NT2/D1 (cell line): ENCODE measurements around the gene DNAH5.

Experiments used
- YY1 ChIP-seq: IDR thresholded peaks from 2 replicates; pipeline ENCODE4 v1.6.1; 2011; ENCODE audit not compliant: insufficient read length, insufficient read depth
- ZNF274 ChIP-seq: IDR thresholded peaks from 2 replicates; pipeline ENCODE4 v1.6.1; 2011; ENCODE audit warnings: mild to moderate bottlenecking, low read depth, low read length

- TF ChIP-seq YY1 (no peak), ZNF274 (no peak)
Observed at GRCh38 chr5:13745508-13745907, 199.0 kb downstream of the DNAH5 start.
